Measurements from ENCODE around the gene BANF2. TPM values are rescaled to one million over a fixed set of nuclear protein-coding genes. Genes with fewer than 3 reads are reported as not detected.

BANF2 gene
- total and polyA plus RNA-seq, 2 of the 13 experiments (the other 11 are each of a cell fraction or from before 2014, with no cell fraction given): 0.35 TPM; not detected in 1

- TF ChIP-seq FOXP4 (CRISPR knock-in tag; IDR thresholded peaks at IDR 0.05): peak; percentile 60
- TF ChIP-seq NFKB2 (CRISPR knock-in tag; IDR thresholded peaks at IDR 0.05; ENCODE audit: borderline replicate concordance): no peak; the same call in none of the 2 replicates
- no peak for TF ChIP-seq GPBP1L1 (CRISPR knock-in tag; IDR thresholded peaks at IDR 0.05)
- no peak for TF ChIP-seq KMT2A (CRISPR knock-in tag; IDR thresholded peaks at IDR 0.05)
- no peak for TF ChIP-seq NR2C2 (CRISPR knock-in tag; IDR thresholded peaks at IDR 0.05; ENCODE audit: borderline replicate concordance)
- no peak for TF ChIP-seq ZFP36 (IDR thresholded peaks at IDR 0.05; ENCODE audit: borderline replicate concordance, low read depth, low read length, partially characterized antibody)
- peak; percentile 77; the same call in 1 of the 2 replicates for TF ChIP-seq KDM3A (CRISPR knock-in tag; IDR thresholded peaks at IDR 0.05; ENCODE audit: low read depth)
- no peak for TF ChIP-seq ZBTB42 (CRISPR knock-in tag; IDR thresholded peaks at IDR 0.05)
- no peak for TF ChIP-seq SYNCRIP (IDR thresholded peaks at IDR 0.05; ENCODE audit: insufficient read depth, low read depth, low read length)
- no peak for TF ChIP-seq JUN (CRISPR knock-in tag; IDR thresholded peaks at IDR 0.05)
- 0 out of 2 replicates have a peak, but pooled peaks have one; percentile 20 for TF ChIP-seq ZNF260 (CRISPR knock-in tag; IDR thresholded peaks at IDR 0.05; ENCODE audit: borderline replicate concordance, low read depth)
- peak; percentile 94; the same call in 1 of the 2 replicates for TF ChIP-seq ZNF549 (CRISPR knock-in tag; IDR thresholded peaks at IDR 0.05)
- TF ChIP-seq ZNF44 (CRISPR knock-in tag; IDR thresholded peaks at IDR 0.05): no peak
- peak; percentile 27; the same call in 1 of the 2 replicates for TF ChIP-seq MXD3 (CRISPR knock-in tag; IDR thresholded peaks at IDR 0.05)
- TF ChIP-seq ASH2L (IDR thresholded peaks at IDR 0.05; ENCODE audit: insufficient read length, low read depth, low read length): peak; percentile 86
- peak; percentile 71 for TF ChIP-seq ZEB1 (IDR thresholded peaks at IDR 0.05; ENCODE audit: insufficient replicate concordance, low read depth)
- peak; percentile 91 for TF ChIP-seq CCAR2 (optimal IDR thresholded peaks at IDR 0.05; ENCODE audit: low read depth, low read length)
- no peak for TF ChIP-seq SP1 (IDR thresholded peaks at IDR 0.05)
- TF ChIP-seq SP1 (CRISPR knock-in tag; IDR thresholded peaks at IDR 0.05): no peak
- no peak for TF ChIP-seq ZNF770 (CRISPR knock-in tag; IDR thresholded peaks at IDR 0.05)
- no peak for TF ChIP-seq SNRNP70 (IDR thresholded peaks at IDR 0.05; ENCODE audit: low read depth, low read length)
- peak; percentile 75 for TF ChIP-seq ZNF891 (CRISPR knock-in tag; IDR thresholded peaks at IDR 0.05)
- TF ChIP-seq RBAK (CRISPR knock-in tag; IDR thresholded peaks at IDR 0.05): no peak
- no peak for TF ChIP-seq FOXA1 (IDR thresholded peaks at IDR 0.05)
- no peak for TF ChIP-seq FOXA1 (CRISPR knock-in tag; IDR thresholded peaks at IDR 0.05)
- no peak for TF ChIP-seq FOXO1 (CRISPR knock-in tag; IDR thresholded peaks at IDR 0.05)
Measured at GRCh38 chr20:17710379-17711266, 10.9 kb downstream of the BANF2 start (continued).

Measured in HepG2 (cell line).